H9 (cell line): ENCODE data around the gene RANBP9. TPM values are rescaled to one million over a fixed set of nuclear protein-coding genes. Genes with fewer than 3 reads are reported as not detected.

Experiments
- DNase-seq: peaks from one replicate; pipeline ENCODE4 v3.0.0-alpha.2; 2017
- H2AFZ ChIP-seq: one replicate; pipeline ENCODE4 v1.6.1; 2013; ENCODE audit warnings: mild to moderate bottlenecking, low read length, control low read depth, moderate library complexity
- H2AK5ac ChIP-seq: 2 replicates; pipeline ENCODE4 v1.6.1; 2013; ENCODE audit warnings: low read length, control low read depth, mixed read lengths; ENCODE audit not compliant: insufficient read length
- H2BK120ac ChIP-seq: one replicate; pipeline ENCODE4 v1.6.1; 2013; ENCODE audit warnings: low read depth, mild to moderate bottlenecking, low read length, control low read depth, inconsistent platforms; ENCODE audit not compliant: poor library complexity, severe bottlenecking
- H2BK12ac ChIP-seq: 2 replicates; pipeline ENCODE4 v1.6.1; 2013; ENCODE audit warnings: low read length, control low read depth, mixed read lengths, low read depth; ENCODE audit not compliant: insufficient read length
- H2BK15ac ChIP-seq: 2 replicates; pipeline ENCODE4 v1.6.1; 2013; ENCODE audit warnings: low read depth, low read length, control low read depth
- H2BK20ac ChIP-seq: one replicate; pipeline ENCODE4 v1.6.1; 2013; ENCODE audit warnings: low read depth, mild to moderate bottlenecking, low read length, control low read depth, inconsistent platforms; ENCODE audit not compliant: poor library complexity, severe bottlenecking
- H2BK5ac ChIP-seq: 2 replicates; pipeline ENCODE4 v1.6.1; 2013; ENCODE audit warnings: low read length, control low read depth, mixed read lengths; ENCODE audit not compliant: insufficient read length
- H3K14ac ChIP-seq: 2 replicates; pipeline ENCODE4 v1.6.1; 2013; ENCODE audit warnings: low read length, control low read depth; ENCODE audit not compliant: insufficient read depth
- H3K18ac ChIP-seq: 2 replicates; pipeline ENCODE4 v1.6.1; 2013; ENCODE audit warnings: low read depth, mild to moderate bottlenecking, mixed read lengths, low read length, control low read depth; ENCODE audit not compliant: insufficient read length
- H3K23ac ChIP-seq: 2 replicates; pipeline ENCODE4 v1.6.1; 2013; ENCODE audit warnings: low read length, control low read depth, mixed read lengths, low read depth; ENCODE audit not compliant: insufficient read length
- H3K23me2 ChIP-seq: 2 replicates; pipeline ENCODE4 v1.6.1; 2013; ENCODE audit warnings: low read depth, mild to moderate bottlenecking, mixed read lengths, low read length, control low read depth; ENCODE audit not compliant: insufficient read length, poor library complexity, severe bottlenecking
- H3K27ac ChIP-seq: 2 replicates; pipeline ENCODE4 v1.5.1; 2013; ENCODE audit warnings: low read length, control low read depth, mixed read lengths, low read depth; ENCODE audit not compliant: insufficient read length
- H3K27me3 ChIP-seq: 2 replicates; pipeline ENCODE4 v1.6.1; 2013; ENCODE audit warnings: low read length, control low read depth, inconsistent platforms; ENCODE audit not compliant: insufficient read depth
- H3K4ac ChIP-seq: 2 replicates; pipeline ENCODE4 v1.6.1; 2013; ENCODE audit warnings: low read depth, mild to moderate bottlenecking, control low read depth, inconsistent platforms, low read length, moderate library complexity
- H3K4me1 ChIP-seq: 2 replicates; pipeline ENCODE4 v1.6.1; 2013; ENCODE audit warnings: low read length, control low read depth, inconsistent platforms; ENCODE audit not compliant: insufficient read depth
- H3K4me2 ChIP-seq: 2 replicates; pipeline ENCODE4 v1.6.1; 2013; ENCODE audit warnings: low read length, control low read depth, mixed read lengths; ENCODE audit not compliant: insufficient read length, insufficient read depth
- H3K56ac ChIP-seq: 2 replicates; pipeline ENCODE4 v1.6.1; 2013; ENCODE audit warnings: low read depth, mild to moderate bottlenecking, mixed read lengths, low read length, control low read depth; ENCODE audit not compliant: insufficient read length
- H3K79me1 ChIP-seq: 2 replicates; pipeline ENCODE4 v1.6.1; 2013; ENCODE audit warnings: low read depth, mild to moderate bottlenecking, moderate library complexity, low read length, control low read depth, inconsistent platforms; ENCODE audit not compliant: insufficient read depth, poor library complexity, severe bottlenecking
- H3K79me2 ChIP-seq: 2 replicates; pipeline ENCODE4 v1.6.1; 2013; ENCODE audit warnings: low read length, control low read depth, inconsistent platforms; ENCODE audit not compliant: insufficient read depth
- H3K9ac ChIP-seq: 2 replicates; pipeline ENCODE4 v1.6.1; 2013; ENCODE audit warnings: low read length, control low read depth, mixed read lengths; ENCODE audit not compliant: insufficient read length; ENCODE audit errors: extremely low read depth
- H3K9me3 ChIP-seq: one replicate; pipeline ENCODE4 v1.6.1; 2013; ENCODE audit warnings: low read depth, low read length, inconsistent platforms; ENCODE audit not compliant: control insufficient read depth
- H3T11ph ChIP-seq: one replicate; pipeline ENCODE4 v1.6.1; 2013; ENCODE audit warnings: mild to moderate bottlenecking, low read length, control low read depth, inconsistent platforms
- H4K20me1 ChIP-seq: one replicate; pipeline ENCODE4 v1.6.1; 2013; ENCODE audit not compliant: control insufficient read depth, insufficient read length, insufficient read depth
- H4K5ac ChIP-seq: 2 replicates; pipeline ENCODE4 v1.6.1; 2013; ENCODE audit warnings: low read depth, mild to moderate bottlenecking, mixed read lengths, low read length, control low read depth; ENCODE audit not compliant: insufficient read length
- H4K8ac ChIP-seq: replicated peaks from 2 replicates; pipeline ENCODE4 v1.6.1; 2013; ENCODE audit warnings: low read length, control low read depth, mixed read lengths, low read depth; ENCODE audit not compliant: insufficient read length
- H4K91ac ChIP-seq: 2 replicates; pipeline ENCODE4 v1.6.1; 2013; ENCODE audit warnings: low read depth, mild to moderate bottlenecking, moderate library complexity, mixed read lengths, low read length, control low read depth; ENCODE audit not compliant: insufficient read length
- H3K27ac Mint-ChIP-seq, 3 experiments: 2 replicates in 2 of 3; 3 replicates in 1 of 3; pipeline ENCODE4 v1.8.0; 2020 to 2021; ENCODE audit warnings: mixed read lengths in 3 of 3, mild to moderate bottlenecking in 1 of 3, moderate library complexity in 1 of 3
- H3K27me3 Mint-ChIP-seq: 2 replicates; pipeline ENCODE4 v1.8.0; 2021; ENCODE audit warnings: low read depth, mild to moderate bottlenecking, moderate library complexity, mixed read lengths
- H3K36me3 Mint-ChIP-seq, 3 experiments: 2 replicates in 2 of 3; 3 replicates in 1 of 3; pipeline ENCODE4 v1.8.0; 2020 to 2021; ENCODE audit warnings: low read depth in 3 of 3, mixed read lengths in 3 of 3; ENCODE audit not compliant: insufficient read depth in 1 of 3
- H3K4me1 Mint-ChIP-seq, 2 experiments: 2 replicates each; pipeline ENCODE4 v1.8.0; 2020; ENCODE audit warnings: mixed read lengths in 2 of 2
- H3K4me3 Mint-ChIP-seq, 2 experiments: 2 replicates in 1 of 2; 3 replicates in 1 of 2; pipeline ENCODE4 v1.8.0; 2020 to 2021; ENCODE audit warnings: mild to moderate bottlenecking in 2 of 2, mixed read lengths in 2 of 2, moderate library complexity in 1 of 2
- H3K9me3 Mint-ChIP-seq, 2 experiments: 2 replicates in 1 of 2; 3 replicates in 1 of 2; pipeline ENCODE4 v1.8.0; 2020; ENCODE audit warnings: mild to moderate bottlenecking in 2 of 2, mixed read lengths in 2 of 2, moderate library complexity in 1 of 2
- CTCF ChIP-seq: fragments of 200-600 bp; sonication (generic); conservative IDR thresholded peaks from 3 replicates; pipeline ENCODE4 v1.8.0; 2021; ENCODE audit warnings: antibody characterized with exemption, mild to moderate bottlenecking
- WGBS: extraction: QIAGEN DNeasy Blood & Tissue Kit; methylation state at CpG from one replicate; pipeline ENCODE4 v1.1.7; 2013; ENCODE audit warnings: missing lambda C conversion rate, low lambda C conversion rate, mixed read lengths; ENCODE audit not compliant: insufficient read length; ENCODE audit errors: extremely low coverage; 5-methylcytosine and 5-hydroxymethylcytosine counted together
- total RNA-seq: library from RNA; stranded (reverse); gene quantifications from 2 replicates; pipeline ENCODE4 v1.2.1, GENCODE V29; 2021

RANBP9 gene
- total RNA-seq, 1 experiment from 2014 or later = 37.2 TPM

- H2BK120ac ChIP-seq = no peak overlapping the region
- H2BK5ac ChIP-seq = no peak overlapping the region
- TF ChIP-seq CTCF = no peak
- H2BK12ac ChIP-seq = no peak overlapping the region
- no peaks in the 10 kb centered on the region for H3K79me2 ChIP-seq
- H3K4me2 ChIP-seq = no peak overlapping the region
- no peak overlapping the region for H3K9ac ChIP-seq
- no peak overlapping the region for H3K56ac ChIP-seq
- H3K23me2 ChIP-seq = no peaks in the 10 kb centered on the region
- H3K4me1 ChIP-seq = no peaks in the 10 kb centered on the region
- peak overlapping the region in 2 of 3 experiments; percentile 54 to 66; a peak in 2 of 7 replicates for H3K27ac Mint-ChIP-seq
- no peaks in the 10 kb centered on the region for H3K4me1 Mint-ChIP-seq
- no peak overlapping the region for H3T11ph ChIP-seq
- no peak overlapping the region for H2AFZ ChIP-seq
- no peak overlapping the region for H4K91ac ChIP-seq
- no peak overlapping the region for H3K23ac ChIP-seq
- no peak overlapping the region for H4K8ac ChIP-seq
- no peak overlapping the region for H3K14ac ChIP-seq
- no peak for DNase-seq
- H3K4ac ChIP-seq = no peak overlapping the region
- no peaks in the 10 kb centered on the region for H3K9me3 ChIP-seq
- no peak overlapping the region for H3K27ac ChIP-seq
- H3K27me3 ChIP-seq = no peaks in the 10 kb centered on the region
- H2BK15ac ChIP-seq = no peak overlapping the region
- no peaks in the 10 kb centered on the region for H3K79me1 ChIP-seq
- no peak overlapping the region for H2BK20ac ChIP-seq
- no peak overlapping the region for H2AK5ac ChIP-seq
- H3K9me3 Mint-ChIP-seq = no peaks in the 10 kb centered on the region
- peaks cover 7 to 46% (median 35%) of the 10 kb centered on the region in 3 experiments; a peak in 6 of 7 replicates for H3K36me3 Mint-ChIP-seq
- H4K20me1 ChIP-seq = no peaks in the 10 kb centered on the region
- H3K27me3 Mint-ChIP-seq = no peaks in the 10 kb centered on the region
- H3K18ac ChIP-seq = no peak overlapping the region
- no peak overlapping the region for H4K5ac ChIP-seq
- no peak overlapping the region for H3K4me3 Mint-ChIP-seq
- whole genome bisulfite sequencing = no CpG with 5 or more reads among the region's 7 CpGs
Observed at GRCh38 chr6:13586603-13587542, 124.8 kb downstream of the RANBP9 start.
